SH-SY5Y (cell line): ENCODE data around the gene MRC2.

Experiments used
- GATA2 ChIP-seq: IDR thresholded peaks from 2 replicates; pipeline ENCODE4 v1.6.1; 2011; ENCODE audit warnings: mild to moderate bottlenecking, low read depth, low read length
- GATA3 ChIP-seq: IDR thresholded peaks from 2 replicates; pipeline ENCODE4 v1.6.1; 2011; ENCODE audit warnings: low read depth, mild to moderate bottlenecking, low read length, moderate library complexity

DNA sequence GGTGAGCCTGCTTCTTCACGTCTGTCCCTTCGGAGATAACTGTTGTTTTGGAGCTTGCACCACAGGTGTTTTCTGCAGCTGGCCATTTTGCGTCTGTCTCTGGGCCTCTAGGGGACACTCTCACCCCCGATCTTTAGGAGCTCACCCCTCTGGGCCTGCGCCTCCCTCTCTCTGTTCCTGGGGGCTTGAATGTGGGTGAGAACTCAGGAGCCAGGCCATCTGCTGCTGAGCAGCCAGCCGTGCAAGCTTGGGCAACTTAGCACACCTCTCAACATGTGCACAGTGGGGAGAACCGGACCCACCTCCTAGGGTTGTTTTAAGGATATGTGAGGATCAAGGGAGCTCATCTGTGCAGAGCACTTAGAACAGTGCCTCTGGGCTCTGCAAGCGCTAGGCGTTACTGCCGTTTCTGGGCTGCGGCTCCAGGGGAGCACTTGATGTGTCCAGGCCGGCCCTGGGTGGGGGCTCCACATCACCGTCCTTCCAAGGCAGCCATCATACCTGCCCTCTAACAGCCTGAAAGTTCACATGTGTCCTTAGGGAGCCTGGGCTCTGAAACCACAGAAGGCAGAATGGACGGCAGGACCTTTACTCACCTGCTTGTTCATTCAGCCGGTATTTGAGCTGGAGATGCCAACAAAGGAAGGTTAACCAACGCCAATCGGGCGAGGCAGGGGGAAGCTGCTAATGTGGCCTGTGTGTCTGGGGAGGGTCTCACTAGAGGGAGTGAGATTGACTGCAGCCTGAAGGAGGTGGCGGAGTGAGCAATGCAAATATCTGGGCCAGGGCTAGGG, 66.3 kb downstream of the MRC2 start:
- TF ChIP-seq GATA3 (no peak), GATA2 (no peak)
